VCaP (cell line): ENCODE data around the gene TOMM34.

Source experiments
- H3K27ac ChIP-seq: fragments of 450-650 bp; 2 replicates; pipeline ENCODE4 v1.5.1; 2017
- CTCF ChIP-seq: fragments of 450-650 bp; conservative IDR thresholded peaks from 2 replicates; pipeline ENCODE4 v1.5.1; 2017; ENCODE audit warnings: mild to moderate bottlenecking, moderate library complexity

TOMM34 gene

GRCh38 chr20:44908987-44909871 is 51.0 kb downstream of the TOMM34 start:
- TF ChIP-seq CTCF = no peak
- peak overlapping the region; percentile 85 for H3K27ac ChIP-seq

GRCh38 chr20:44904377-44904776 is 55.8 kb downstream of the TOMM34 start:
- no peak overlapping the region for H3K27ac ChIP-seq
- TF ChIP-seq CTCF = no peak

- H3K27ac ChIP-seq = no peak overlapping the region
- TF ChIP-seq CTCF = no peak
Measured at GRCh38 chr20:44901974-44902373, 58.2 kb downstream of the TOMM34 start.

- no peak for TF ChIP-seq CTCF
- H3K27ac ChIP-seq = peak overlapping the region; percentile 15; the same call in 1 of the 2 replicates
Measured at GRCh38 chr20:44900231-44900854, 59.9 kb downstream of the TOMM34 start.

GRCh38 chr20:44897133-44897532 is 63.1 kb downstream of the TOMM34 start:
- no peak overlapping the region for H3K27ac ChIP-seq
- no peak for TF ChIP-seq CTCF

GRCh38 chr20:44896583-44896982 is 63.6 kb downstream of the TOMM34 start:
- H3K27ac ChIP-seq = no peak overlapping the region
- no peak for TF ChIP-seq CTCF

- no peak for TF ChIP-seq CTCF
Measured at GRCh38 chr20:44894959-44895358, 65.2 kb downstream of the TOMM34 start.

More at GRCh38 chr20:44894959-44895358, 65.2 kb downstream of the TOMM34 start:
- peak overlapping the region; percentile 4; the same call in 1 of the 2 replicates for H3K27ac ChIP-seq
